ENCODE data around the gene DCLRE1B.

The DCLRE1B gene

GRCh38 chr1:113881661-113882060, 23.5 kb upstream of the DCLRE1B start:
- no peak for DNase-seq (ENCODE audit: extremely low spot score)
- CTCF ChIA-PET: interaction anchor here (1.0 to 8.8 kb wide), 7 partner anchors 5 to 34 kb away, joined by 3 to 50 read pairs (median 5); partner anchors contain the start of genes AP4B1 and DCLRE1B
- TF ChIP-seq CTCF (IDR thresholded peaks at IDR 0.05; ENCODE audit: control extremely low read depth, extremely low read depth, low read depth, missing control alignments): no peak
- POLR2A ChIA-PET: no interaction called here

GRCh38 chr1:113886417-113887401, 18.4 kb upstream of the DCLRE1B start:
- CTCF ChIA-PET: interaction anchor here (0.9 to 8.8 kb wide), 3 partner anchors 10 to 25 kb away, joined by 3 to 50 read pairs (median 9); partner anchors contain the start of gene AP4B1
- TF ChIP-seq CTCF (IDR thresholded peaks at IDR 0.05; ENCODE audit: control extremely low read depth, extremely low read depth, low read depth, missing control alignments): no peak

GRCh38 chr1:113887402-113888175, 17.5 kb upstream of the DCLRE1B start, which contains the start of gene BCL2L15:
Gene BCL2L15, minus strand, starts transcription at chr1:113887581. Its CDS starts 206 bp downstream, at chr1:113887375.
- no peak for TF ChIP-seq CTCF (IDR thresholded peaks at IDR 0.05; ENCODE audit: control extremely low read depth, extremely low read depth, low read depth, missing control alignments)
- no peak for DNase-seq (ENCODE audit: extremely low spot score)
- POLR2A ChIA-PET: interaction anchor here (0.6 kb wide), 1 partner anchor 28 kb away, joined by 8 read pairs; no protein-coding TSS in a partner anchor
- CTCF ChIA-PET: interaction anchor here (0.9 to 8.8 kb wide), 5 partner anchors 11 to 26 kb away, joined by 3 to 50 read pairs (median 5); partner anchors contain the start of gene AP4B1

More at GRCh38 chr1:113886417-113887401, 18.4 kb upstream of the DCLRE1B start:
- POLR2A ChIA-PET: no interaction called here
- no peak for DNase-seq (ENCODE audit: extremely low spot score)

- no peak for TF ChIP-seq CTCF (IDR thresholded peaks at IDR 0.05; ENCODE audit: control extremely low read depth, extremely low read depth, low read depth, missing control alignments)
- no peak for DNase-seq (ENCODE audit: extremely low spot score)
- ChIA-PET POLR2A (no interaction called here), CTCF (interaction anchor here (0.7 to 1.3 kb wide), 2 partner anchors 22 to 30 kb away, joined by 3 read pairs; no protein-coding TSS in a partner anchor)
Observed at GRCh38 chr1:113890816-113891215, 14.3 kb upstream of the DCLRE1B start.

GRCh38 chr1:113891631-113892220, 13.4 kb upstream of the DCLRE1B start:
- TF ChIP-seq CTCF (IDR thresholded peaks at IDR 0.05; ENCODE audit: control extremely low read depth, extremely low read depth, low read depth, missing control alignments): no peak
- ChIA-PET POLR2A (no interaction called here), CTCF (interaction anchor here (0.7 to 1.3 kb wide), 5 partner anchors 8 to 32 kb away, joined by 3 to 4 read pairs (median 3); no protein-coding TSS in a partner anchor)
- DNase-seq (ENCODE audit: extremely low spot score): no peak
